Measurements from ENCODE around the gene APOF. TPM values are rescaled to one million over a fixed set of nuclear protein-coding genes. Genes with fewer than 3 reads are reported as not detected.

Gene APOF
- total RNA-seq, 4 donors from 2014 or later: not detected

- H3K27me3 ChIP-seq: no peaks in the 10 kb centered on the region
- H3K4me3 ChIP-seq: no peak overlapping the region
- H3K9me3 ChIP-seq: no peaks in the 10 kb centered on the region
- TF ChIP-seq EP300 (IDR thresholded peaks at IDR 0.05): no peak
- TF ChIP-seq CTCF (IDR thresholded peaks at IDR 0.05): no peak
- TF ChIP-seq POLR2A (IDR thresholded peaks at IDR 0.05): no peak
- peaks cover 0 to 21% (median 12%) of the 10 kb centered on the region in 4 donors for H3K4me1 ChIP-seq
- WGBS, 2 donors: 90 to 96% methylated on average over 3 of the region's 3 CpGs
- peaks cover 0 to 69% (median 0%) of the 10 kb centered on the region in 3 donors for H3K36me3 ChIP-seq
- H3K27ac ChIP-seq: no peak overlapping the region
- DNase-seq (ENCODE audit: low spot score in 2 of 2): no peak
Measured at GRCh38 chr12:56317675-56318074, 45.0 kb downstream of the APOF start.

- no peaks in the 10 kb centered on the region for H3K27me3 ChIP-seq
- peak; percentile 88 to 94 for DNase-seq (ENCODE audit: low spot score in 2 of 2)
- peak within 1 kb of the TSS; percentile 59 to 89 (median 80) for H3K4me3 ChIP-seq
- H3K36me3 ChIP-seq: peaks cover 0 to 70% (median 0%) of the 10 kb centered on the region in 3 donors
- TF ChIP-seq POLR2A (IDR thresholded peaks at IDR 0.05) (peak; percentile 38 to 65), CTCF (IDR thresholded peaks at IDR 0.05) (peak in 2 of 5 experiments; percentile 20 to 48), EP300 (IDR thresholded peaks at IDR 0.05) (peak in 1 of 2 donors; percentile 89)
- no peaks in the 10 kb centered on the region for H3K9me3 ChIP-seq
- WGBS, 2 donors: 1% methylated on average over 45 to 60 of the region's 62 CpGs
- peak within 1 kb of the TSS; percentile 90 to 94 (median 92) for H3K27ac ChIP-seq
- peaks cover 0 to 21% (median 12%) of the 10 kb centered on the region in 4 donors for H3K4me1 ChIP-seq
Measured at GRCh38 chr12:56315622-56316473, 46.8 kb downstream of the APOF start, which contains the start of gene CNPY2. TSS of gene CNPY2 (minus strand) at chr12:56315988. CDS start at chr12:56315217, 771 bp downstream.

GRCh38 chr12:56315249-56315621 lies 47.4 kb downstream of the APOF start:
- no peaks in the 10 kb centered on the region for H3K9me3 ChIP-seq
- TF ChIP-seq EP300 (IDR thresholded peaks at IDR 0.05) (no peak), POLR2A (IDR thresholded peaks at IDR 0.05) (no peak), CTCF (IDR thresholded peaks at IDR 0.05) (no peak)
- H3K4me3 ChIP-seq: peak overlapping the region; percentile 59 to 89 (median 80)
- WGBS, 2 donors: 3 to 4% methylated on average over 11 of the region's 11 CpGs
- H3K27ac ChIP-seq: peak overlapping the region; percentile 90 to 94 (median 92)
- DNase-seq (ENCODE audit: low spot score in 2 of 2): no peak
- peaks cover 0 to 70% (median 0%) of the 10 kb centered on the region in 3 donors for H3K36me3 ChIP-seq
- H3K4me1 ChIP-seq: peaks cover 0 to 21% (median 12%) of the 10 kb centered on the region in 4 donors
- H3K27me3 ChIP-seq: no peaks in the 10 kb centered on the region

- Histone ChIP-seq H3K9me3 (no peaks in the 10 kb centered on the region), H3K36me3 (peaks cover 0 to 79% (median 7%) of the 10 kb centered on the region in 3 donors), H3K27ac (no peak overlapping the region), H3K4me3 (no peak overlapping the region), H3K4me1 (peaks cover 0 to 15% (median 11%) of the 10 kb centered on the region in 4 donors), H3K27me3 (no peaks in the 10 kb centered on the region)
- DNase-seq (ENCODE audit: low spot score in 2 of 2): no peak
- TF ChIP-seq POLR2A (IDR thresholded peaks at IDR 0.05) (no peak), EP300 (IDR thresholded peaks at IDR 0.05) (no peak), CTCF (IDR thresholded peaks at IDR 0.05) (no peak)
- 90 to 93% methylated on average over 12 of the region's 12 CpGs for whole genome bisulfite sequencing, 2 donors
Measured at GRCh38 chr12:56311003-56311402, 51.7 kb downstream of the APOF start.

Small RNA genes lying within 50 kb of the gene (small RNA-seq; reads per million reads assigned to genes)
- gene RNU7-40P: not detected

Other genes with a start within 250 kb of the APOF start
- gene RPL41, start 246.2 kb downstream of the APOF start, total RNA-seq: 1,000 to 10,000 TPM; 2,638 to 4,802 (median 2,805) TPM
- 1 to 10 TPM; 2.9 to 5.1 (median 4.8) TPM for gene ZC3H10, start 244.6 kb downstream of the APOF start, total RNA-seq
- 100 to 1,000 TPM in 3 of 4 donors, 10 to 100 TPM in 1; 91.2 to 235 (median 210) TPM for gene ESYT1, start 234.6 kb downstream of the APOF start, total RNA-seq
- 10 to 100 TPM; 43.5 to 80.4 (median 59.1) TPM for gene MYL6B, start 210.3 kb downstream of the APOF start, total RNA-seq
- 1,000 to 10,000 TPM; 1,194 to 1,879 (median 1,515) TPM for gene MYL6, start 204.5 kb downstream of the APOF start, total RNA-seq
- gene SMARCC2, start 173.4 kb downstream of the APOF start, total RNA-seq: 100 to 1,000 TPM; 104 to 139 (median 117) TPM
- gene RNF41, start 140.9 kb downstream of the APOF start, total RNA-seq: 10 to 100 TPM; 50.0 to 81.6 (median 62.0) TPM
- 10 to 100 TPM; 15.1 to 41.7 (median 24.6) TPM for gene NABP2, start 138.5 kb downstream of the APOF start, total RNA-seq
- gene SLC39A5, start 132.8 kb downstream of the APOF start, total RNA-seq: 1 to 10 TPM in 1 of 4 donors, not detected in 3; 1.5 TPM
- gene ANKRD52, start 104.5 kb downstream of the APOF start, total RNA-seq: 10 to 100 TPM; 14.6 to 42.4 (median 23.9) TPM
- gene COQ10A, start 95.9 kb downstream of the APOF start, total RNA-seq: 10 to 100 TPM; 14.0 to 26.1 (median 22.8) TPM
- 100 to 1,000 TPM in 1 of 4 donors, 10 to 100 TPM in 3; 63.7 to 112 (median 84.2) TPM for gene CS, start 62.5 kb downstream of the APOF start, total RNA-seq
- 100 to 1,000 TPM in 2 of 4 donors, 10 to 100 TPM in 2; 94.9 to 141 (median 109) TPM for gene CNPY2, start 46.9 kb downstream of the APOF start, total RNA-seq
- gene PAN2, start 28.9 kb downstream of the APOF start, total RNA-seq: 10 to 100 TPM; 50.1 to 69.8 (median 63.5) TPM
- not detected for gene IL23A, start 24.0 kb downstream of the APOF start, total RNA-seq
- gene STAT2, start 2.8 kb downstream of the APOF start, total RNA-seq: 100 to 1,000 TPM; 163 to 296 (median 239) TPM
- 1 to 10 TPM; 3.6 to 5.1 (median 4.2) TPM for gene TIMELESS, start 86.6 kb upstream of the APOF start, total RNA-seq
- gene MIP, start 91.8 kb upstream of the APOF start, total RNA-seq: not detected
- gene SPRYD4, start 105.7 kb upstream of the APOF start, total RNA-seq: 1 to 10 TPM; 2.4 to 3.1 (median 2.8) TPM
- gene GLS2, start 125.3 kb upstream of the APOF start, total RNA-seq: 1 to 10 TPM in 3 of 4 donors, not detected in 1; 2.1 to 3.1 (median 2.1) TPM
- 10 to 100 TPM; 22.8 to 39.0 (median 31.8) TPM for gene RBMS2, start 159.0 kb upstream of the APOF start, total RNA-seq

Measured in tibial nerve (tissue), 4 donors.